HG03135 (cell line): ENCODE measurements around the gene TRIM41.
A peak's percentile ranks its signal among the peaks of the same experiment; 100 is the strongest.
"Not testable (repeated sequence)": the region's sequence is repeated elsewhere in the genome, so short reads cannot be mapped to it uniquely, and the experiment has no call there.

ENCODE experiments used
- ATAC-seq: cut with Tn5 transposase; IDR thresholded peaks from one replicate; pipeline ENCODE4 v1.9.1; 2021; ENCODE audit warnings: mild to moderate bottlenecking, moderate library complexity; ENCODE audit not compliant: unreplicated experiment

Gene TRIM41

GRCh38 chr5:181210148-181210547 is 12.9 kb upstream of the TRIM41 start:
- not testable (repeated sequence) for ATAC-seq

GRCh38 chr5:181210698-181211097 is 12.4 kb upstream of the TRIM41 start:
- ATAC-seq = not testable (repeated sequence)

GRCh38 chr5:181211208-181211607 is 11.9 kb upstream of the TRIM41 start:
- ATAC-seq = no peak

- ATAC-seq = no peak
Measured at GRCh38 chr5:181212080-181212479, 11.0 kb upstream of the TRIM41 start.

GRCh38 chr5:181212934-181213333 is 10.1 kb upstream of the TRIM41 start:
- no peak for ATAC-seq

GRCh38 chr5:181214249-181214648 is 8.8 kb upstream of the TRIM41 start:
- ATAC-seq = not testable (repeated sequence)

GRCh38 chr5:181215997-181216989 is 6.8 kb upstream of the TRIM41 start:
- no peak for ATAC-seq

- no peak for ATAC-seq
Measured at GRCh38 chr5:181217111-181217802, 5.8 kb upstream of the TRIM41 start.

GRCh38 chr5:181217803-181218062 is 5.3 kb upstream of the TRIM41 start:
- no peak for ATAC-seq

GRCh38 chr5:181218795-181219124 is 4.3 kb upstream of the TRIM41 start:
- ATAC-seq = no peak

GRCh38 chr5:181219262-181220177 is 3.6 kb upstream of the TRIM41 start:
- no peak for ATAC-seq

- ATAC-seq = no peak
Measured at GRCh38 chr5:181220178-181220515, 2.9 kb upstream of the TRIM41 start.

GRCh38 chr5:181221105-181221791 is 1.8 kb upstream of the TRIM41 start:
- ATAC-seq = no peak

- peak; percentile 31 for ATAC-seq
Measured at GRCh38 chr5:181221792-181222629, 1.1 kb upstream of the TRIM41 start.

GRCh38 chr5:181222630-181223057 is 437 bp upstream of the TRIM41 start:
- no peak for ATAC-seq

GRCh38 chr5:181223729-181224389 is 778 bp downstream of the TRIM41 start:
- peak; percentile 0 for ATAC-seq

GRCh38 chr5:181224390-181225229 is 1.5 kb downstream of the TRIM41 start:
- ATAC-seq = no peak

GRCh38 chr5:181229996-181230395 is 6.9 kb downstream of the TRIM41 start:
- ATAC-seq = no peak
